Testis (tissue), 3 donors: ENCODE results near the gene PAK6. TPM values are rescaled to one million over a fixed set of nuclear protein-coding genes. Genes with fewer than 3 reads are reported as not detected.

ENCODE experiments used
- DNase-seq: peaks from one replicate; pipeline ENCODE4 v3.0.0-alpha.2; 2019
- H3K27ac ChIP-seq, 2 donors: fragments of 200-600 bp; sonication (generic); one replicate each; pipeline ENCODE4 v1.5.1; 2019
- H3K27me3 ChIP-seq: fragments of 200-600 bp; sonication (generic); one replicate; pipeline ENCODE4 v1.5.1; 2019
- H3K36me3 ChIP-seq: fragments of 200-600 bp; sonication (generic); one replicate; pipeline ENCODE4 v1.5.1; 2017; ENCODE audit warnings: low read depth; ENCODE audit errors: missing control alignments
- H3K4me1 ChIP-seq: fragments of 200-600 bp; sonication (generic); one replicate; pipeline ENCODE4 v1.5.1; 2019
- H3K4me3 ChIP-seq, 2 donors: fragments of 200-600 bp; sonication (generic); one replicate each; pipeline ENCODE4 v1.5.1; 2017 to 2019
- H3K9me3 ChIP-seq: fragments of 200-600 bp; sonication (generic); one replicate; pipeline ENCODE4 v1.5.1; 2017
- POLR2A ChIP-seq: fragments of 450-650 bp; IDR thresholded peaks from one replicate; pipeline ENCODE4 v1.6.1; 2017; ENCODE audit warnings: antibody characterized with exemption, mild to moderate bottlenecking, moderate library complexity
- WGBS, 2 donors: methylation state at CpG; one replicate each; pipeline ENCODE4 v1.1.5; 2018; 5-methylcytosine and 5-hydroxymethylcytosine counted together
- intact Hi-C: fragments of 100-400 bp; cut with DNase I; formaldehyde crosslinking; loops from one replicate; pipeline ENCODE4 v1.15.1; 2023; ENCODE audit warnings: low total_unique reads
- polyA plus RNA-seq: library from polyadenylated mRNA; stranded (reverse); fragments of 350-450 nt; fragmentation: Illumina TruSeq; extraction: RNeasy Lipid Tissue Mini Kit (QIAGEN cat#74804); gene quantifications from one replicate; pipeline ENCODE4 v1.2.3, GENCODE V29; 2014; ENCODE audit warnings: low read depth, low replicate concordance; ENCODE audit not compliant: insufficient read depth
- total RNA-seq, 2 donors: library from RNA; depleted of rRNA; stranded (reverse); fragments of >200 nt; gene quantifications; one replicate each; pipeline ENCODE4 v1.2.3, GENCODE V29; 2016
- TF ChIP-seq, protein P1 (sequence below), 3 experiments: fragments of 450-650 bp in 2 of 3; fragments of 200-600 bp in 1 of 3; sonication (generic) in 1 of 3; IDR thresholded peaks; one replicate each; pipeline ENCODE4 v1.5.1; 2016 to 2019; ENCODE audit warnings: antibody characterized with exemption in 3 of 3, mild to moderate bottlenecking in 2 of 3, moderate library complexity in 1 of 3

The PAK6 gene
- total and polyA plus RNA-seq, 3 donors from 2014 or later, result 47.4 to 245 (median 140) TPM

DNA sequence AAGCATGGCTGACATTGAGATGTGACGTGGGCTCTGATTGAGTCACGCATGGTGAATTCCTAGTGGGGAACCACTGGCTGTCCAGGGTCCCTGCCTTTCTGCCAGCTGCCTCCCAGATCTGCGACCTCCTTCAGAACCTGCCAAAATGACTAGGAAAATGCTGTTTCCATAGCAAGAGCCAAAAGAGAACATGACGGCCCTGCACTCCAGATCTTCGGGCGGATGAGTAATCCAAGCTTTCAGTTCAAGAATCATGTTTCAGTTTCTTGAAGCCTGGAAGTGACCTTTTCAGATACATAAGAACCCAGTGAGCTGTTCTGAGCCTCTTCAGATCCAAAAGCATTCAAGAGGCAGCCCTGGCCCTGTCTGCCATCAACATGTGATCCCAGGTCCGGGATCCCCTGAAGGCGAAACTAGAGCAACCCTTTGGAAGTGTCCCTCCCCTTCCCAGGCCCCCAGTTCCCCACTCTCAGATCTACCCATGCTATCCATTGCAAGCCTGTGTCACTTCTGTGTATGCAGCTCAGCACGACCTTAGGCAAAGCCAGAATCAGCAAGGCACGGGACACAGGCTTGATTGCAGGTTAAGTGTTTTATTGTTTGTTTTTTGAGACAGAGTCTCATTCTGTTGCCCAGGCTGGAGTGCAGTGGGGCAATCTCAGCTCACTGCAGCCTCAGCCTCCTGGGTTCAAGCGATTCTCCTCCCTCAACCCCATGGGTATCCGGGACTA, 24.3 kb downstream of the PAK6 start:
- TF ChIP-seq, protein P1, sequence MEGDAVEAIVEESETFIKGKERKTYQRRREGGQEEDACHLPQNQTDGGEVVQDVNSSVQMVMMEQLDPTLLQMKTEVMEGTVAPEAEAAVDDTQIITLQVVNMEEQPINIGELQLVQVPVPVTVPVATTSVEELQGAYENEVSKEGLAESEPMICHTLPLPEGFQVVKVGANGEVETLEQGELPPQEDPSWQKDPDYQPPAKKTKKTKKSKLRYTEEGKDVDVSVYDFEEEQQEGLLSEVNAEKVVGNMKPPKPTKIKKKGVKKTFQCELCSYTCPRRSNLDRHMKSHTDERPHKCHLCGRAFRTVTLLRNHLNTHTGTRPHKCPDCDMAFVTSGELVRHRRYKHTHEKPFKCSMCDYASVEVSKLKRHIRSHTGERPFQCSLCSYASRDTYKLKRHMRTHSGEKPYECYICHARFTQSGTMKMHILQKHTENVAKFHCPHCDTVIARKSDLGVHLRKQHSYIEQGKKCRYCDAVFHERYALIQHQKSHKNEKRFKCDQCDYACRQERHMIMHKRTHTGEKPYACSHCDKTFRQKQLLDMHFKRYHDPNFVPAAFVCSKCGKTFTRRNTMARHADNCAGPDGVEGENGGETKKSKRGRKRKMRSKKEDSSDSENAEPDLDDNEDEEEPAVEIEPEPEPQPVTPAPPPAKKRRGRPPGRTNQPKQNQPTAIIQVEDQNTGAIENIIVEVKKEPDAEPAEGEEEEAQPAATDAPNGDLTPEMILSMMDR (IDR thresholded peaks at IDR 0.05), result no peak
- no peak for TF ChIP-seq POLR2A
- 64 to 67% methylated on average over 12 of the region's 12 CpGs for WGBS, 2 donors
- peak overlapping the region; percentile 15 to 59 for H3K27ac ChIP-seq
- no peak for DNase-seq
- no peaks in the 10 kb centered on the region for H3K27me3 ChIP-seq
- no peak overlapping the region for H3K4me3 ChIP-seq
- no peaks in the 10 kb centered on the region for H3K9me3 ChIP-seq
- no peaks in the 10 kb centered on the region for H3K36me3 ChIP-seq
- peaks cover 26% of the 10 kb centered on the region for H3K4me1 ChIP-seq
- intact Hi-C loops, result no loop called here

DNA sequence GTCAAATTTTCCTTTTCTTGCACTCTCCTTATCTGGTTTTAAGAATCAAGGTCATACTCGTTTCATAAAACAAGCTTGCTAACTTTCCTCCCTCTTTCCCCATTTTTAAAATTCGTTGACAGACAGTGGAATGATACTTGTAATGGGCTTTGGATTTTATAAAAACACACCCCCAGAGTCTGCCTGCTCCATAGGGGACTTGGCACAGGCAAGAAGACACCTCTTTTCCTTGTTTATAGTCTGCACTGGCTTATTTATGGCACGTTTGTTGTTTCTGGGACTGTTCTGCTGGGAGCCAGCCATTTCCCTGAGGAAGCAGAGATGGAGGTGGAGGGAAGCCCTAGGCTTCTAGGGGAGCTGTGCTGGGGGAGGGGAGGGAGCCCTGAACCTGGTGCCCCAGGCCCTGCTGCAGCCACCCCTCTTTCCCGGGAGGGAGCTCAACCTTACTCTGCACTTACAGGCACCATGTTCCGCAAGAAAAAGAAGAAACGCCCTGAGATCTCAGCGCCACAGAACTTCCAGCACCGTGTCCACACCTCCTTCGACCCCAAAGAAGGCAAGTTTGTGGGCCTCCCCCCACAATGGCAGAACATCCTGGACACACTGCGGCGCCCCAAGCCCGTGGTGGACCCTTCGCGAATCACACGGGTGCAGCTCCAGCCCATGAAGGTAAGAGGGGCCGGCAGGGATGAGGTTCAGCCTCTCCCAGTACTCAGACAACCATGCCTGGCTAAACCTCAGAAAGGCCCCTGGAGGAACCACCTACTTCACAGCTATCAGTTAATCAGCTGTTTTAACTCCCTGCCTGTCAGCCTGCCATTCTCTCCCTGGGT, 25.7 kb downstream of the PAK6 start:
- TF ChIP-seq, protein P1 (IDR thresholded peaks at IDR 0.05), result no peak
- no peak for TF ChIP-seq POLR2A
- Histone ChIP-seq H3K27ac (peak overlapping the region; percentile 15 to 64), H3K9me3 (no peaks in the 10 kb centered on the region), H3K4me1 (peaks cover 26% of the 10 kb centered on the region), H3K4me3 (no peak overlapping the region), H3K27me3 (no peaks in the 10 kb centered on the region), H3K36me3 (no peaks in the 10 kb centered on the region)
- no peak for DNase-seq
- WGBS, 2 donors, result 61 to 78% methylated on average over 12 to 16 of the region's 16 CpGs
- intact Hi-C loops, result no loop called here

DNA sequence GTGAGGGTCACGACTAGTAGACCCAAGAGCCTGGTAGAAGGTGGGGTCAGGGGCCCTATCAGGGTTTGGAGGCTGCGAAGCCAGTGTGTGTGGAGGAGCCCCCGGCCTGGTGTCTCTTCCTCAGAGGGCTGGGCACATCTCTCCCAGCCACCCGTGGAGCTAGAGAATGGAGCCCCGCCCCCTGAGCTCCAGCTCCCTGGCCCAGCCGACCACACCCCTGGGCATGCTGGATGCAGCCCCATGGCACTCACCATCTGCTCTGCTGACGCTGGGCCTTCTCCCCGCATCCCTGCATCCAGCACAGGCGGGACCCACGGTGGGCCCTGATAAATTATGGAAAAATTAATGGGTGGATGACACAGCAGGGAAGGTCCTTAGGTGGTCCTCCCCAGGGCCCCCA, 26.5 kb downstream of the PAK6 start:
- no peak for DNase-seq
- H3K27ac ChIP-seq, result peak overlapping the region in 1 of 2 donors; percentile 64
- H3K4me3 ChIP-seq, result no peak overlapping the region
- 78 to 84% methylated on average over 5 to 10 of the region's 10 CpGs for WGBS, 2 donors
- H3K9me3 ChIP-seq, result no peaks in the 10 kb centered on the region
- no peak for TF ChIP-seq POLR2A
- TF ChIP-seq, protein P1 (IDR thresholded peaks at IDR 0.05), result no peak
- H3K4me1 ChIP-seq, result peaks cover 34% of the 10 kb centered on the region
- no peaks in the 10 kb centered on the region for H3K36me3 ChIP-seq
- intact Hi-C loops, result no loop called here
- no peaks in the 10 kb centered on the region for H3K27me3 ChIP-seq

DNA sequence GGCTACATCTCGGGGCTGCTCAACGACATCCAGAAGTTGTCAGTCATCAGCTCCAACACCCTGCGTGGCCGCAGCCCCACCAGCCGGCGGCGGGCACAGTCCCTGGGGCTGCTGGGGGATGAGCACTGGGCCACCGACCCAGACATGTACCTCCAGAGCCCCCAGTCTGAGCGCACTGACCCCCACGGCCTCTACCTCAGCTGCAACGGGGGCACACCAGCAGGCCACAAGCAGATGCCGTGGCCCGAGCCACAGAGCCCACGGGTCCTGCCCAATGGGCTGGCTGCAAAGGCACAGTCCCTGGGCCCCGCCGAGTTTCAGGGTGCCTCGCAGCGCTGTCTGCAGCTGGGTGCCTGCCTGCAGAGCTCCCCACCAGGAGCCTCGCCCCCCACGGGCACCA, 27.0 kb downstream of the PAK6 start:
- H3K36me3 ChIP-seq, result no peaks in the 10 kb centered on the region
- no peak for DNase-seq
- H3K27me3 ChIP-seq, result no peaks in the 10 kb centered on the region
- H3K4me1 ChIP-seq, result peaks cover 38% of the 10 kb centered on the region
- 95% methylated on average over 11 of the region's 20 CpGs; no CpG with 5 or more reads in 1 of the 2 donors for WGBS, 2 donors
- no peak overlapping the region for H3K27ac ChIP-seq
- no peaks in the 10 kb centered on the region for H3K9me3 ChIP-seq
- H3K4me3 ChIP-seq, result no peak overlapping the region
- intact Hi-C loops, result no loop called here
- TF ChIP-seq, protein P1 (IDR thresholded peaks at IDR 0.05), result no peak
- TF ChIP-seq POLR2A, result no peak
